Astrocyte of the cerebellum (primary cell): ENCODE results near the gene SGCA.

Source experiments
- DNase-seq: peaks from one replicate; pipeline ENCODE4 v3.0.0-alpha.2; 2011; ENCODE audit warnings: low read depth
- H3K4me3 ChIP-seq: 2 replicates; pipeline ENCODE4 v1.5.1; 2011; ENCODE audit warnings: mild to moderate bottlenecking, low read depth, low read length, moderate library complexity
- in situ Hi-C: cut with HindIII; loops from 2 replicates; pipeline ENCODE4 v1.10.0; 2017; ENCODE audit warnings: low sequenced_read_pairs
- TF ChIP-seq, protein P1 (sequence below): IDR thresholded peaks from 2 replicates; pipeline ENCODE4 v1.5.1; 2012; ENCODE audit warnings: low read length, low read depth, moderate library complexity, mild to moderate bottlenecking; ENCODE audit errors: missing control alignments

Gene SGCA

DNA sequence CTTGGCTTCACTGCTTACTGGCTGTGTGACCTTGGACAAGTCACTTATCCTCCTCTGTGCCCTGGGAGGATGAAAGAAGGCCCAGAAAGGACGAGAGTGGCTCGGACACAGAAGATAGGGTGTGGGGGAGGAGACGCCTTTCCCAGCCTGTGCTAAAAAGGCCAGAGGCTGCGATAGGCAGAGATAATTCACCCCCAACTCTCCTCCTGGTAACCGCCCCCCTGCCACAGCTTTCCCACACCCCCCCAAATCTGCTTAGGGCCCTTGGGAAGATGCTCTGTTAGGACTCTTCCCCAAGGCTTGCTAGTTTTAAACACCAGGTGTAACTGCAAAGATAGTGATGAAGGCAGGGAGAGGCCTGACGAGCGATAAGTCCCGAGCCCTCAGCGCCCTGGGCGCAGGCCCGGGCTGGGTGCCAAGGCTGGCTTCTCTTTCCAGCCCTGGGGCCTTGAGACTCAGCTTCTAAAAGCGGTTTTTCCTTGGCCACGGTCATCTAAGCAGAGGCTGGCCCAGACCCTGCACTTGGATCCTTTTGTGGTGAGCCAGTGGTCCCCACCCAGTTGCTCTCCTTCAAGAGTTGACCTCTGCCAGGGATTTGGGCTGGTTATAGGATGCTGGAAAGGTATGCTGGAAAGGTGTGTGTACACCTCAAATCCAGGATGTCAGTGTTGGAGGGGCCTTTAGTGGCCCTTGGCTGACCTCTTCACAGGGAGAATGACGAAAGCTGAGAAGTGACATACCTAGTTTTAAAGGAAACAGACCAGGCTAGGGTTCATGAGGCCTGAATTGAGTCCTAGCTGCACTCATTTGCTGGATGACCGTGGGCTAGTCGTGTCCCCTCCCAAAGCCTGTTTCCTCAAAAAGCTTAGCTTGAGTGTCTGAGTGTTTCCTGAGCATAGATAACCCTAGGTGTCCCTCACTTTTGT, 11.9 kb upstream of the SGCA start:
- no peak for DNase-seq
- TF ChIP-seq, protein P1, sequence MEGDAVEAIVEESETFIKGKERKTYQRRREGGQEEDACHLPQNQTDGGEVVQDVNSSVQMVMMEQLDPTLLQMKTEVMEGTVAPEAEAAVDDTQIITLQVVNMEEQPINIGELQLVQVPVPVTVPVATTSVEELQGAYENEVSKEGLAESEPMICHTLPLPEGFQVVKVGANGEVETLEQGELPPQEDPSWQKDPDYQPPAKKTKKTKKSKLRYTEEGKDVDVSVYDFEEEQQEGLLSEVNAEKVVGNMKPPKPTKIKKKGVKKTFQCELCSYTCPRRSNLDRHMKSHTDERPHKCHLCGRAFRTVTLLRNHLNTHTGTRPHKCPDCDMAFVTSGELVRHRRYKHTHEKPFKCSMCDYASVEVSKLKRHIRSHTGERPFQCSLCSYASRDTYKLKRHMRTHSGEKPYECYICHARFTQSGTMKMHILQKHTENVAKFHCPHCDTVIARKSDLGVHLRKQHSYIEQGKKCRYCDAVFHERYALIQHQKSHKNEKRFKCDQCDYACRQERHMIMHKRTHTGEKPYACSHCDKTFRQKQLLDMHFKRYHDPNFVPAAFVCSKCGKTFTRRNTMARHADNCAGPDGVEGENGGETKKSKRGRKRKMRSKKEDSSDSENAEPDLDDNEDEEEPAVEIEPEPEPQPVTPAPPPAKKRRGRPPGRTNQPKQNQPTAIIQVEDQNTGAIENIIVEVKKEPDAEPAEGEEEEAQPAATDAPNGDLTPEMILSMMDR: no peak
- no peak overlapping the region for H3K4me3 ChIP-seq
- in situ Hi-C loops: no loop called here

DNA sequence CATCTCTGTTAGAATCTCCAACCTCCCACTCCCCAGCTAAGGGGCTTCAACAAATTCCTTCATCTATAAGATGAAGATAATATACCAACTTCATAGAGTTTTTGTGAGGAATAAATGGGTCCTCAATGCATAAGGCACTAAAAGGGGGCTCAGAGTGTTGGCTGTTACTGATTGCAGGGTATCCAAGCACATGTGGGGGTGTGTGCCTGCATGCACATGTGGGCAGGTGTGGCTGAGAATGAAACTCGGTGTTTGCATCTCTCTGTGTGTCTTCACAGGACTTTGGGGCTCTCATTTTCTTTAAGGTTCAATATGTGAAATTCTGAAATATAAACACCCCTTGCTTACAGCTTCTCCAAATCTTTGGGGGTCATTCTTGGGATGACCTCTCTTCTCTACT, 11.2 kb upstream of the SGCA start:
- DNase-seq: no peak
- TF ChIP-seq, protein P1: no peak
- H3K4me3 ChIP-seq: no peak overlapping the region
- in situ Hi-C loops: no loop called here

DNA sequence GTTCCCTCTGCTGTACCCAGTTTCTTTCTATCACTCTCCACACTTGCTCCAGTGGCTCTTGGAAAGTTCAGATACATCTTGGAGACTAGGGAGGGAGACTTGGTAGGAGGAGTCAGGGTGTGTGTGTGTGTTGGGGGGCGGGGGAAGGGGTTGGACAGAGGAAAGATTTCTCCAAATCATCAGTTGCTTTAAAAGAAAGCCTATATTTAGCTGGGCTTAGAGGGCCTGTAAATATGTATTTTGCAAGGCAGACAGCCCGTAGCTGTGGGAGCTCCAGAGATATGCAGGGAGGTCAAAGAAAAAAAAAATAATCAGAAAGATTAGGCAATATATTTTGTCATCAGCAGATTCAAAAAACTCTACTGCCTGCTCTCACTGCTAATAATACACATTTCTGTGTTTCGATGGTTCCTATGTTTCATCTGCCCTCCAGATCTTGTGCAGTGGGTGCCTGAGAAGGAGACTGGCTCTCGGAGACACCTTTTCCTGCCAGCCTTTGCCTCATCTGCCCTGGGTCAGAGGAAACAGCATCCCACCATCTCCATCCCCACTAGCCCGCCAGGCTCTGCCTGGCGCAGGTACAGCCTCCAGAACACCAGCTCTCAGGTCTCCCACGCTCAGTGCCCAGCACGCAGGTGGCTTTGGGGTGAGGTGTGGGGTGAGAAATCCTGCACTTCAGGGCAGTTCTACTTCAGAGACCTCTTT, 10.5 kb upstream of the SGCA start:
- no peak for DNase-seq
- no peak overlapping the region for H3K4me3 ChIP-seq
- in situ Hi-C loops: no loop called here
- TF ChIP-seq, protein P1: no peak

DNA sequence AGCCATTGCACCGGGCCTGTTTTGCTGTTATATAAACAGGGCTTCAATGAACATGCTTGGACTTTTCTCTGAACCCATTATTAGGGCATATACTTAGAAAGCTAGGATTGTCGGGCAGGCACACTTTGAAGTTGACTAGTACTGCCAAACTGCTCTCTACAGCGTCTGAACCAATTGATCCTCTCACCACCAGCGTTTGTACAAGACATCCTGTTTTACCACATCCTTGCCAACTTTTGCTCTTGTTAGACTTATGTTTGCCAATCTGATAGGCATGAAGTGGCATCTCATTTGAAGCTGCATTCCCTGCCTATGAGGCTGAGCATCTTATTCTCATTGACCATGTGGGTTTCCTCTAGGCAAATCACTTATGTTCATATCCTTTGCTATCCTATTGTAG, 7.9 kb upstream of the SGCA start:
- H3K4me3 ChIP-seq: no peak overlapping the region
- in situ Hi-C loops: no loop called here
- TF ChIP-seq, protein P1: no peak
- DNase-seq: no peak

DNA sequence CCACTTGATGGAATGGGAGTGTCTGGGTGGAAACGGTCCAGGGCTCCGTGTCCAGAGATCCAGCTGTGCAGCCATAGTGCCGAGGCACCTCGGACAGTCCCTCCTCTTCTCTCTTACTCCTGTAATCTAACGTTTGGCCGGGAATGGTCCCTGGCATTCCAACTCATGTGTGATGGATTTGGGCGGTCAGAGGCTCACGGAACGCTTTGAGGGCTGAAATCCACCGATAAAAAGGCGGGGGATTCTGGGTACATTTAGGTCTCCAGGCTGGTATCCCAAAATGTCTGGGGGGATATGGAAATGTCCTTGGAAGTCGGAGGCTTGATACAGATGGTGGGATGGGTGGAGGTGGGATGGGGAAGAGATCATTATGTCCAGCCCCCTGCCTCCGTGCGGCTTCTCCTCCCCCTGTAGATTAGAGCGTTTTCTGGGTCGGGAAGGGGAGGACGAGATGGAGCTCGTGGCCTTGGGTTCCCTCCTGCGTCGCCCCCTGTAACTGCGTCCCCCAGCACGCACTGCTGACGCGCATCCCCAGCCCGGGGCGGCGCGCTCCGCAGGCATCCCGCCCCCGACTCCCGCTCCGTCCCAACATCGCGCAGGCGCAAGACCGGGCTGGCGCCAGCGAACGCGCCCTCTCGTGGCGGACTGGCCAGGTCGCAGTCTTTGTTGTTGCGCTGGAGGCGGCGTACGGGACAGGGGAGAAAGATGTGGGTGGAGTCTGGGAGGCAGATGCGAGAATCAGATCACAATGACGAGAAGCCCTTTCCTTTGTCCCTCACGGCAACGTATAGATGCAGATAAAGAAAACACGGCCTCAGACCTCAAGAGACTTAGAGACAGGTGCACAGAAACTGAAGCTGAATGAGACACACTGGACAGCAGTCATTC, 4.5 kb upstream of the SGCA start:
- TF ChIP-seq, protein P1: peak; percentile 93
- H3K4me3 ChIP-seq: peak overlapping the region; percentile 50
- DNase-seq: peak; percentile 71
- in situ Hi-C loops: no loop called here

DNA sequence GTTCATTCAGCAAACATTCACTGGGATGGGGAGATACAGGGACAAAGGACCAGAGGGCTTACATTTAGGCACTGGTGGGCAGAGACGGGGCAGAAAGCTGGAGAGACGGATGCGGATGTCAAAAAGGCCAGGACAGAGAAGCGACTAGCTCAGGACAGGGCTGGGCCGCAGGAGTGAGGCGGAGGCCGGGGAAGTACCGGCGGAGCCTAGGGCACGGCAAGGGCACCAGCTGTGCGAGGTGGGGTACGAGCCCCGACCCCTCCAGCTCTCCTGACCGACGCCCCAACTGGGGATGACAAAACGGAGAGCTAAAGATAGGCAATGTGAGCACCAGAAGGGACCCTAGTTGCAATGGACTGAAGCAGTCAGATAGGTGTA, 3.9 kb upstream of the SGCA start:
- in situ Hi-C loops: no loop called here
- H3K4me3 ChIP-seq: peak overlapping the region; percentile 50
- TF ChIP-seq, protein P1: no peak
- no peak for DNase-seq
